ENCODE results near the gene ATP8A2. TPM values are rescaled to one million over a fixed set of nuclear protein-coding genes. Genes with fewer than 3 reads are reported as not detected.

The ATP8A2 gene
- total and polyA plus RNA-seq, 4 donors: 0.31 to 2.7 (median 1.1) TPM

DNA sequence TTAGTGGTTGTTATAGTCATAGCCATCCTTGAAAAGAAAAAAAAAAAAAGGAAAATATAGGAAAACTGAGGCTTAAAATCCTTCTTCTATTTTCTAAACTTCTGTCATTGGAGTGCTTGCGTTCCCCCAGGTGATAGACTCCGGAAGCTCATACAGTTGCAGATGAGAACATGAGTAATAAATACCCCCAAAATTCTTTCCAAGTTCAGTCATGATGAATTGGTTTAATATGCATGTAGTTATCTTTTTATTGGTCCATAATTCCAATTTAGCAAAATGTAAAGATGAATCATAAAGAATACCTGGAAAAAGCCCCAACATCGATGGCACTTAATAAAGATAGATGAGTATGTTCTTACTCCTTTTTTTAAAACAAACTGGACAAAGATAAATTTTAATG lies 487.8 kb downstream of the ATP8A2 start:
- Histone ChIP-seq H3K9me3 (ENCODE audit: control insufficient read depth in 4 of 4, insufficient read depth in 3 of 4, low read length in 3 of 4) (no peaks in the 10 kb centered on the region), H3K36me3 (ENCODE audit: control insufficient read depth in 4 of 4, insufficient read depth in 4 of 4, low read length in 4 of 4) (no peaks in the 10 kb centered on the region), H3K4me1 (ENCODE audit: control insufficient read depth in 5 of 5, insufficient read depth in 5 of 5, low read length in 5 of 5) (no peaks in the 10 kb centered on the region), H3K27me3 (ENCODE audit: control insufficient read depth in 3 of 3, insufficient read depth in 3 of 3, low read length in 2 of 3) (no peaks in the 10 kb centered on the region), H3K27ac (ENCODE audit: low read depth in 1 of 2, low read length in 1 of 2) (no peak overlapping the region), H3K4me3 (no peak overlapping the region), H3K9ac (ENCODE audit: insufficient read depth in 1 of 2, low read length in 2 of 2) (no peak overlapping the region)
- TF ChIP-seq, protein P1, sequence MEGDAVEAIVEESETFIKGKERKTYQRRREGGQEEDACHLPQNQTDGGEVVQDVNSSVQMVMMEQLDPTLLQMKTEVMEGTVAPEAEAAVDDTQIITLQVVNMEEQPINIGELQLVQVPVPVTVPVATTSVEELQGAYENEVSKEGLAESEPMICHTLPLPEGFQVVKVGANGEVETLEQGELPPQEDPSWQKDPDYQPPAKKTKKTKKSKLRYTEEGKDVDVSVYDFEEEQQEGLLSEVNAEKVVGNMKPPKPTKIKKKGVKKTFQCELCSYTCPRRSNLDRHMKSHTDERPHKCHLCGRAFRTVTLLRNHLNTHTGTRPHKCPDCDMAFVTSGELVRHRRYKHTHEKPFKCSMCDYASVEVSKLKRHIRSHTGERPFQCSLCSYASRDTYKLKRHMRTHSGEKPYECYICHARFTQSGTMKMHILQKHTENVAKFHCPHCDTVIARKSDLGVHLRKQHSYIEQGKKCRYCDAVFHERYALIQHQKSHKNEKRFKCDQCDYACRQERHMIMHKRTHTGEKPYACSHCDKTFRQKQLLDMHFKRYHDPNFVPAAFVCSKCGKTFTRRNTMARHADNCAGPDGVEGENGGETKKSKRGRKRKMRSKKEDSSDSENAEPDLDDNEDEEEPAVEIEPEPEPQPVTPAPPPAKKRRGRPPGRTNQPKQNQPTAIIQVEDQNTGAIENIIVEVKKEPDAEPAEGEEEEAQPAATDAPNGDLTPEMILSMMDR (IDR thresholded peaks at IDR 0.05; ENCODE audit: control extremely low read depth, extremely low read depth): no peak
- DNase-seq (no peak), ATAC-seq (ENCODE audit: insufficient read depth, low FRiP score) (no peak)
- WGBS, 2 donors: 65% methylated on average over 3 of the region's 3 CpGs

DNA sequence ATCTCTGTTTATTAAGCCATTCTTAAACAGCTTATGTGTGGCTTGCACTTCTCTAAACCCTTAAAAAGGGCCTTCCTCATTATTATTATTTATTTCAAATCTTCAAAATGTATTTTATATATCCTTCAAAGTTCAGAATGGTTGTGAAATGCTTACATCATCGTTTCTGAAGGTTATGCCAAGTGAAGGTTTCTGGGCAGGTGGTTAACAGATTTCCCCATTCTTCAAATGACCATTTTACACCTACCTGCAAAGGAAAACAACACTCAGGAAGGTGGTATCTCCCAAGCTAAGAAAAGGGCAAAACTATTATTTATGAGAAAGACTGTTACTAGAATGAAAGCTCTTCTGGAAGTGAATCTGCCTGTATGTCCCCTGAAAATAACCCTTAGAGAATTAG lies 488.5 kb downstream of the ATP8A2 start:
- DNase-seq: no peak
- Histone ChIP-seq H3K4me1 (ENCODE audit: control insufficient read depth in 5 of 5, insufficient read depth in 5 of 5, low read length in 5 of 5) (no peaks in the 10 kb centered on the region), H3K9me3 (ENCODE audit: control insufficient read depth in 4 of 4, insufficient read depth in 3 of 4, low read length in 3 of 4) (no peaks in the 10 kb centered on the region), H3K27me3 (ENCODE audit: control insufficient read depth in 3 of 3, insufficient read depth in 3 of 3, low read length in 2 of 3) (no peaks in the 10 kb centered on the region), H3K36me3 (ENCODE audit: control insufficient read depth in 4 of 4, insufficient read depth in 4 of 4, low read length in 4 of 4) (no peaks in the 10 kb centered on the region), H3K27ac (ENCODE audit: low read depth in 1 of 2, low read length in 1 of 2) (no peak overlapping the region), H3K9ac (ENCODE audit: insufficient read depth in 1 of 2, low read length in 2 of 2) (no peak overlapping the region), H3K4me3 (no peak overlapping the region)
- ATAC-seq (ENCODE audit: insufficient read depth, low FRiP score): no peak
- 56 to 57% methylated on average over 1 of the region's 1 CpG for WGBS, 2 donors
- TF ChIP-seq, protein P1 (IDR thresholded peaks at IDR 0.05; ENCODE audit: control extremely low read depth, extremely low read depth): no peak

DNA sequence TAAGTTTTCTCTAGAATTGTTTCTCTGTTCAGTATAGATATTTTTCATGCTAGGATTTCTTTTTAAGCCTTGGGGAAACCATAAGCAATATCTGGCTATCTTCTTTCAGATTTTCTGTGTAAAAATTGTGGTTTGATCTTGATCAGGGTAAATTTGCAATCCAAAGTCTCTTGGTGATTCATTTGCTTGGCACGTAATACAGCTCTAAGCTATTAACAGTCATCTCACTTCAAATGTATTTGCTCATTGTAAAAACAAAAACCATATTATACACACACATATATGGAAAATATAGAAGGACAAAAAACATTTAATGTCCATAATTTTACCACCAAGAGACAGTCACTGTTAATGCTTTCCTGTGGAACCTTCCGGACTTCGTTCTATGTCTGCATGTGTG lies 489.1 kb downstream of the ATP8A2 start:
- H3K4me1 ChIP-seq (ENCODE audit: control insufficient read depth in 5 of 5, insufficient read depth in 5 of 5, low read length in 5 of 5): no peaks in the 10 kb centered on the region
- H3K9me3 ChIP-seq (ENCODE audit: control insufficient read depth in 4 of 4, insufficient read depth in 3 of 4, low read length in 3 of 4): no peaks in the 10 kb centered on the region
- H3K36me3 ChIP-seq (ENCODE audit: control insufficient read depth in 4 of 4, insufficient read depth in 4 of 4, low read length in 4 of 4): no peaks in the 10 kb centered on the region
- 92 to 94% methylated on average over 3 of the region's 3 CpGs for WGBS, 2 donors
- ATAC-seq (ENCODE audit: insufficient read depth, low FRiP score): no peak
- no peak overlapping the region for H3K27ac ChIP-seq (ENCODE audit: low read depth in 1 of 2, low read length in 1 of 2)
- no peaks in the 10 kb centered on the region for H3K27me3 ChIP-seq (ENCODE audit: control insufficient read depth in 3 of 3, insufficient read depth in 3 of 3, low read length in 2 of 3)
- no peak overlapping the region for H3K9ac ChIP-seq (ENCODE audit: insufficient read depth in 1 of 2, low read length in 2 of 2)
- TF ChIP-seq, protein P1 (IDR thresholded peaks at IDR 0.05; ENCODE audit: control extremely low read depth, extremely low read depth): no peak
- DNase-seq: no peak
- H3K4me3 ChIP-seq: no peak overlapping the region

DNA sequence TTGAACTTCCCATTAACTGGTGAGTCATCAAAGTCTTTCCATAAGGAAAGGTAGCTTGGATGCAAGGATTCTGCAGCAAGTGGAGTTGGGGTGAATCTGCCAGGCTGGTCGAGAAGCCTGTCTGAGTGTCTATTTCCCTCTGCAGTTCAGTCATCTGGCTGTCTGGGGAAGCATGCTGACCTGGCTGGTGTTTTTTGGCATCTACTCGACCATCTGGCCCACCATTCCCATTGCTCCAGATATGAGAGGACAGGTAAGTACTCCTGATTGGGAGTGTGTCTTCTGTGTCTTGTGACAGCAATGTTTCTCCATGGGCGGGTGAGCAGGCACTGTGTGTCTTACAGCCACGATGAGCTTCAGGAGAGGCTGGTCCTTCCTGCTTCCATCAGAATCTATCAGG lies 490.4 kb downstream of the ATP8A2 start:
- Histone ChIP-seq H3K4me1 (ENCODE audit: control insufficient read depth in 5 of 5, insufficient read depth in 5 of 5, low read length in 5 of 5) (no peaks in the 10 kb centered on the region), H3K9ac (ENCODE audit: insufficient read depth in 1 of 2, low read length in 2 of 2) (no peak overlapping the region), H3K4me3 (no peak overlapping the region), H3K36me3 (ENCODE audit: control insufficient read depth in 4 of 4, insufficient read depth in 4 of 4, low read length in 4 of 4) (no peaks in the 10 kb centered on the region), H3K27ac (ENCODE audit: low read depth in 1 of 2, low read length in 1 of 2) (no peak overlapping the region), H3K9me3 (ENCODE audit: control insufficient read depth in 4 of 4, insufficient read depth in 3 of 4, low read length in 3 of 4) (no peaks in the 10 kb centered on the region), H3K27me3 (ENCODE audit: control insufficient read depth in 3 of 3, insufficient read depth in 3 of 3, low read length in 2 of 3) (no peaks in the 10 kb centered on the region)
- no peak for DNase-seq
- TF ChIP-seq, protein P1 (IDR thresholded peaks at IDR 0.05; ENCODE audit: control extremely low read depth, extremely low read depth): no peak
- no peak for ATAC-seq (ENCODE audit: insufficient read depth, low FRiP score)
- WGBS, 2 donors: 65 to 80% methylated on average over 4 of the region's 4 CpGs
